Measurements from ENCODE around the gene CD244.

Gene CD244

GRCh38 chr1:160806109-160806665 is 56.5 kb downstream of the CD244 start:
- H3K4me3 ChIP-seq (ENCODE audit: low read depth, low read length): no peak overlapping the region
- TF ChIP-seq CTCF (conservative IDR thresholded peaks at IDR 0.05; ENCODE audit: low read depth, low read length): no peak
- DNase-seq (ENCODE audit: low read depth): no peak

- no peak for TF ChIP-seq CTCF (conservative IDR thresholded peaks at IDR 0.05; ENCODE audit: low read depth, low read length)
- H3K4me3 ChIP-seq (ENCODE audit: low read depth, low read length): no peak overlapping the region
- no peak for DNase-seq (ENCODE audit: low read depth)
Measured at GRCh38 chr1:160801836-160802580, 60.7 kb downstream of the CD244 start.

DNA sequence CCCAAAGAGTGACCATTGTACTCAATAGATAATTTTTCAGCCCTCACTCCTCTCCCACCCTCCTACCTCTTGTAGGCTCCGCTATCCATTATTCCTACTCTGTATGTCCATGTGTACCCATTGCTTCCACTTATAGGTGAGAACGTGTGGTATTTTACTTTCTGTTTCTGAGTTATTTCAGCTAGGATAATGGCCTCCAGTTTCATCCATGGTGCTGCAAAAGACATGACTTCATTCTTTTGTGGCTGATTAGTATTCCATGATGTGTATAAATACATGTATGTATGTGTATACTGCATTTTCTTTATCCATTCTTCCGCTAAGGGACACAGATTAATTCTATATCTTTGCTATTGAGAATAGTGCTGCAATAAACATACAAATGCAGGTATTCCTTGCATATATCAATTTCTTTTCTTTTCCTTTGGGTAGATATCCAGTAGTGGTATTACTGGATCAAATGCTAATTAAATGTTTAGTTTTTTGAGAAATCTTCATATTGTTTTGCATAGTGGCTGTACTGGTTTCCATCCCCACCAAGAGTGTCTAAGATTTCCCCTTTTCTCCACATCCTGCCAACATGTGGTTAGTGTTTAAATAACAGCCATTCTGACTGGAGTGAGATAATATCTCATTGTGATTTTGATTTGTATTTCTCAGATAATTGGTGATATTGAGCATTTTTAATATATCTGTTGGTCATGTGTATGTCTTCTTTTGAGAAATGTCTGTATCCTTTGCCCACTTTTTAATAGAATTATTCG is 61.9 kb downstream of the CD244 start:
- DNase-seq (ENCODE audit: low read depth): no peak
- no peak for TF ChIP-seq CTCF (conservative IDR thresholded peaks at IDR 0.05; ENCODE audit: low read depth, low read length)
- H3K4me3 ChIP-seq (ENCODE audit: low read depth, low read length): no peak overlapping the region

DNA sequence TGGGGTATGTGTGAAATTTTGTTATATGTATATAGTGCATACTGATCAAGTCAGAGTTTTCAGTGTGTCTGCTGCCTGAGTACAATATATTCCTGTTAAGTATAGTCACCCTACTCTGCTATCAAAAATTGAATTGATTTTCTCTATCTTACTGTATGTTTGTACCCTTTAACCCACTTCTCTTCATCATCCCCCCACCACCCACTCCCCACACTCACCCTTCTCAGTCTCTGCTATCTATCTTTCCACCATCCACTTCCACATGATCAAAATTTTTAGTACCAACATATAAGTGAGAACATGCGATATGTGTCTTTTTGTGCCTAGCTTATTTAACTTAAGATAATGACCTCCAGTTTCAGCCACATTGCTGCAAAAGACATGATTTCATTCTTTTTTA is 62.5 kb downstream of the CD244 start:
- no peak overlapping the region for H3K4me3 ChIP-seq (ENCODE audit: low read depth, low read length)
- TF ChIP-seq CTCF (conservative IDR thresholded peaks at IDR 0.05; ENCODE audit: low read depth, low read length): no peak
- no peak for DNase-seq (ENCODE audit: low read depth)

- no peak overlapping the region for H3K4me3 ChIP-seq (ENCODE audit: low read depth, low read length)
- TF ChIP-seq CTCF (conservative IDR thresholded peaks at IDR 0.05; ENCODE audit: low read depth, low read length): no peak
- DNase-seq (ENCODE audit: low read depth): no peak
Measured at GRCh38 chr1:160799641-160800040, 63.0 kb downstream of the CD244 start.

DNA sequence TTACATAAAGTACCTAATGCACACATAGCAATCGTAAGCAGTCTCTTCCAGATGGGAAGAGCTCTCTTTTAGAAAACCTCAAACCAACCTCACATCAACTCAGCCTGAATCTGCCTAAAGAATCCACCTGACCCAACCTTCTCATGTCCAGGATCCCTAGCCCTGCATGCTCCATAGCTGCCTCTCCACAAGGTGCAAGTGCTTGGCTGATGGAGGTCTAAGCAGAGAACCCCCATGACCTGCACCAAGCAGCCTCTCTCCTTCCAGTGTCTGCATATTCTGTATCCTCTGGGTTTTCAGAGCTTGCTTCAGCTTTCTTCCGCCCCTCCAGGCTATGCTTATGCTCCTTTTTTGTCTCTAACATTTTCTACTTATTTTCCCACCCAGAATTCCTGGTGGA is 64.2 kb downstream of the CD244 start:
- TF ChIP-seq CTCF (conservative IDR thresholded peaks at IDR 0.05; ENCODE audit: low read depth, low read length): no peak
- DNase-seq (ENCODE audit: low read depth): no peak
- H3K4me3 ChIP-seq (ENCODE audit: low read depth, low read length): no peak overlapping the region
